Stimulated activated CD8-positive, alpha-beta memory T cell treated with anti-CD3 and anti-CD28 coated beads, Interleukin-7, amount 100 ng/mL, for 24 hours (primary cell): ENCODE data around the gene NEU3.
"Not testable (repeated sequence)": the region's sequence is repeated elsewhere in the genome, so short reads cannot be mapped to it uniquely, and the experiment has no call there.

ENCODE experiments used
- DNase-seq: peaks from one replicate; pipeline ENCODE4 v3.0.0-alpha.2; 2020; ENCODE audit warnings: low read depth

The NEU3 gene

DNA sequence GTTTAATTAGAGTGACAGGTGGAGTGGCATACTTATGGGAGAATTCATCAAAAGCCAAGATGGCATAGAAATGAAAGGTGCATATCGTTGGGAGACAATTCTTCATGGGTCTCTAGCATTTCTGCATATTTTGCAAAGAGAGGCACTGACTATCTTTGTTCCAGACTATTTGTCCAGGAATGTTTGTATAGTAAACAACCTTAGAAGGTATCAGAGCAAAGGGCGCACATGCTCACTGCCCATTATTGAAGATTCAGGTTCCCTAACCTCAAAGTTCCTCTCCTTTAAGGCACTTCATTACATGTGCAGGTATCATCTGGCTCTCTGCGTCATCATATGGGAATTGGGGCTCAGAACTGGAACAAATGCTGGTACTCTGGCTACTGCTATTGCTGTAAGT lies 4.7 kb upstream of the NEU3 start:
- no peak for DNase-seq

DNA sequence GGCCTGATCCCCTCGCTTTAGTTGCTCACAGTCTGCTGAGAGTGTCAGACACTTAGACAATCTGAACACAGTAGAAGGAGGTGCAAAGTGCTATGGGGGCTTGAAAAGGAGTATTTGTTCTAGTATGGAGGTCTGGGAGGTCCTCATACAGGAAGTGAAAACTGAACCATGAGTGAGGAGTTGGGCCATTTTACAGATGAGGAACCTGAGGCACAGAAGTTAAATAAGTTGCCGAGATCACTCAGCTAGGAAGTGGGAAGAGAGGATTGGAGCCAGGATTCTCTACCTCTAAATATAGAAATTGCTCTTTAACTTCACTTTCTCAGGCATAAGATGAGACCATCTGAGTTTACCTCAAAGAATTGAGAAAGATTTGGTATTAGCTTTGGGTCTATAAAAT lies 4.0 kb upstream of the NEU3 start:
- no peak for DNase-seq

DNA sequence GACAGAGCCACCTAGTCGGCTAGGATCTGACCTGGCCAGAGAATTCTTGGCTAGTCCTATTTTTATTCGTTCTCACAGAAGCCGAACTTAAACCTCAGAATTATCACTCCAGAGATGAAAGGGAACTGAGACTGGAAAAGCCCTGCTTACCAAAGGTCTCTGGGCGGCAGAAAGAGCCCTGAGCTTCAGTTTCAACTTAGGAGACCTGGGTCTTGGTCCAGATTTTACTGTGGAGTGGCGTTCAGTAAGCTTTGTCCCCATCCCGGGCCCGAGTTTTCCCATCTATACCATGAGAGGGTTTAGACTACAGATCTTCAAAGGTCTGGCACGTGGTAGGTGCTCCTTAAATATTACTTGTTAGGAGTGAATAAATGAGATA lies 516 bp downstream of the NEU3 start:
- no peak for DNase-seq

GRCh38 chr11:74990150-74990549 lies 1.4 kb downstream of the NEU3 start:
- DNase-seq, result not testable (repeated sequence)

GRCh38 chr11:74990941-74991340 lies 2.2 kb downstream of the NEU3 start:
- no peak for DNase-seq

DNA sequence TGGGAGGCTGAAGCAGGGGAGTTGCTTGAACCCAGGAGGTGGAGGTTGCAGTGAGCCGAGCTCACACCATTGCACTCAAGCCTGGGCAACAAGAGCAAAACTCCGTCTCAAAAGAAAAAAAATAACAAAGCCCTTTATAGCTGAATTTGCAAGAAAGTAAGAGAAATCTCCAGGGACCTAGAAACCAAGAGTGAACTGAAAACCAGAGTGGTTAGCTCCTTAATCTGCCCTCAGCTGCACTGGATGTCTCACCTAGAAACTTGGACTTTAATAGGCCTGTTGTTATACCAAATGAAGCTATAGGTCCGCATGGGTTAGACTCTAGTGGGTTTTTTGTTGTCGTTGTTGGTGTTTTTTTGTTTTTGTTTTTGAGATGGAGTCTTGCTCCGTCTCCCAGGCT lies 4.1 kb downstream of the NEU3 start:
- no peak for DNase-seq

DNA sequence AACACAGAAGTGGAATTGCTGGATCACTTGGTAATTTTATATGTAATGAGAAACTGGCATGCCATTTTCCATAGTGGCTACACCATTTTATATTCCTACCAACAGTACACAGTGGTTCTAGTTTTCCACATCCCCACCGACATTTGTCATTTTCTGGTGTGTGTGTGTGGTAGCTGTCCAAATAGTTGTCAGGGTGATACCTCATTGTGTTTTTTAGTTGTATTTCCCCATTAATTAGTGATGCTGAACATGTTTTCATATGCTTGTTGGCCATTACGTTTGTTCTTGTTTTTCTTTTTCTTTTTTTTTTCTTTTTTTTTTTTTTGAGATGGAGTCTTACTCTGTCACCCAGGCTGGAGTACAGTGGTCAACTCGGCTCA lies 12.2 kb downstream of the NEU3 start:
- no peak for DNase-seq

- no peak for DNase-seq
Measured at GRCh38 chr11:75001686-75002085, 13.0 kb downstream of the NEU3 start.

DNA sequence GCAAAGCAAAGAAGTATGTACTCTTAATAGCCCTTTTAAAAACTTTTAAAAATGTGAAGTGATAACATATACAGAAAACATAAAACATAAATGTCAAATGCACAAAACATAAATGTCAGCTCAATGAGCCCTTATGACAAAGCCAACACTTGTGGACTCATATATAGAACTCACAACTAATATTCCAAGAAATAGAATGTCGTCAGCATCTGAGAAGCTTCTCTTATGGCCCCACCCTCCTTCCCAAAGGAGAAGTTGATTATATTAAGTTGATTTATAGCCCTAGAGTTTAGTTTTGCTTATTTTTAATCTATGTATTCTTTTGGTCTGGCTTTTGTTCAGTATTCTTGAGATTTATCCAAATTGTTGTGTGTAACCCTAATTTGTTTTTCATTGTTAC lies 13.8 kb downstream of the NEU3 start:
- DNase-seq, result no peak

DNA sequence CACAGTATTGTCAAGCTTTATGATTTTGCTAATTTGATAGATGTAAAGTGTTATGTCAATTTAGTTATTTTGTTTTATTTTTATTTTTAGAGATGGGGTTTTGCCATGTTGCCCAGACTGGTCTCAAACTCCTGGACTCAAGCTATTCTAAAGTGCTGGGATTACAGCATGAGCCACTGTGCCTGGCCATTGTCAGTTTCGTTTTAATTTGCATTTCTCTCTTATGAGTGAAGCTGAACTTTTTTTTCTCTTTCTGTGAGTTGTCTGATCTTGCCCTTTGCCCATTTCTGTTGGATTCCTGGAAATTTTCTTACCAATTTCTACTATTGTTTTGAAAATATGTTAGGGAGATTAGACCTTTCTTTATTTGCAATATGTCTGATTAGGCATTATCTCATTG lies 15.5 kb downstream of the NEU3 start:
- DNase-seq, result no peak

GRCh38 chr11:75011357-75011756 lies 22.6 kb downstream of the NEU3 start:
- no peak for DNase-seq

- no peak for DNase-seq
Measured at GRCh38 chr11:75011872-75012271, 23.1 kb downstream of the NEU3 start.

DNA sequence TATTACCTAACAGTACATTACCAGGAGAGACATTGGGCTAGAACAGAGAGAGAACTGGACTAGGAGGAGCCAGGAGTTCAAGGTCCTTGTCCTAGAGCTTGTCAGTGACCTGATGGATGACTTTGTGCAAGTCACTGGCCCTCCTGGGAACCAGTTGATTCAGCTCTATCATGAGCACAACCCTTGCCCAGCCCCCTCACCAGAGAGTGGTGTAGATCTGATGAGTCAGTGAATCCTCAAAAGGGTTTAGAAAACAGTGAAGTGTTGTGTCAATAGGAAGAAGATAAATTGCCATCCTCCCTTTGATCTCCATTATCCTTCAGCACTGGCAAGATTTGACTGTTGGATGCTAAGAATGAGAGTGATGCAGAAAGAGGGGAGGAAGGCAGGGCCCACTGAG lies 24.3 kb downstream of the NEU3 start:
- DNase-seq, result no peak

- DNase-seq, result no peak
Measured at GRCh38 chr11:75014129-75014528, 25.4 kb downstream of the NEU3 start.

GRCh38 chr11:75019200-75019599 lies 30.5 kb downstream of the NEU3 start:
- not testable (repeated sequence) for DNase-seq

- not testable (repeated sequence) for DNase-seq
Measured at GRCh38 chr11:75020328-75020727, 31.6 kb downstream of the NEU3 start.

DNA sequence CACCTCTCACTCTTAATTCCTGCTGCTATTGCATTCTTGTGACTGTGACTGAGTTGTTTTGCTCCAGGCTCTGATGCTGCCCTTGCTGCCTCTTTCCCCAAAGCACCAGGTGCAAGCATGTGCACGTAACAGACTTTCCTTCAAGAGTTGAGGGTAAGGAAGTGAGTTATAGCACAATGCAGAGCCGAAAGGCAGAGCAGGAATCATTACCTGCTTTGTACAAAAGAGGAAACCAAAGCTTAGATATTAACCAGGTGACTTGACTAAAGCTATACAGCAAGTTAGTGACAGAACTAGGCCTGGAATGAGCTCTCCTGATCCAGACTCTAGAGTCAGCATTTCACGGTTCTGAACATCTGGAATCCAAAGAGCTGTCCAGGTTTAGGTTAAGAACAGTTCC lies 33.6 kb downstream of the NEU3 start:
- no peak for DNase-seq

GRCh38 chr11:75022759-75023396 lies 34.1 kb downstream of the NEU3 start:
- DNase-seq, result peak; percentile 56

DNA sequence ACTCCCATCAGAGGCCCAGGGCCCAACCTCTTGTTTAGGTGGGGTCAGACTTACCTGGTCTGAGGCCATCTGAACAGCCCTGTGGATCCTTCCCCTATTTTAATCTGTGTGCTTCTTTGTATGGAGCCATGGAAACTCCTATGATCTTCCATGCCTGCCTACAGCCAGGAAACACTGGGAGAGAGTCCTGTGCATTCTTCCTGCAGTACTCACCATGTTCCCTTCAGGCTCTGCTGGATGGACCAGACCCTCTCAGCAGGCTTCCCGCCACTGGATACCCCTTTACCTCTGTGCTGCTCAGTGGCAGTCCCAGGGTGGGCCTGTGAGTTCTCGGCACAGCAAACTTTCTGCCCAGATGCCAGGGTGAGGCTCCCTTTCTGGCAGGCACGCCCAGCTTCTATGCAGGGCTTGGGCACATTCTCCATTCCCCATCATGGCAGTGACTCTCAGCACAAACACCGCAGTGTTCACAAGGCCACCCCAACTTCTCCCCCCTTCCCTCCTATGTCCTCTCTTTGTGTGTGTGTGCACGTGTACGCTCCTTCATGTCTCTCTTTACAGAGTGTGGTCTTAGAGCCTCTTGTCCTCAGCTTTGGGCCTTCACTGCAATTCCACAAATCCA lies 34.8 kb downstream of the NEU3 start:
- DNase-seq, result no peak

- DNase-seq, result no peak
Measured at GRCh38 chr11:75024068-75024449, 35.3 kb downstream of the NEU3 start.

DNA sequence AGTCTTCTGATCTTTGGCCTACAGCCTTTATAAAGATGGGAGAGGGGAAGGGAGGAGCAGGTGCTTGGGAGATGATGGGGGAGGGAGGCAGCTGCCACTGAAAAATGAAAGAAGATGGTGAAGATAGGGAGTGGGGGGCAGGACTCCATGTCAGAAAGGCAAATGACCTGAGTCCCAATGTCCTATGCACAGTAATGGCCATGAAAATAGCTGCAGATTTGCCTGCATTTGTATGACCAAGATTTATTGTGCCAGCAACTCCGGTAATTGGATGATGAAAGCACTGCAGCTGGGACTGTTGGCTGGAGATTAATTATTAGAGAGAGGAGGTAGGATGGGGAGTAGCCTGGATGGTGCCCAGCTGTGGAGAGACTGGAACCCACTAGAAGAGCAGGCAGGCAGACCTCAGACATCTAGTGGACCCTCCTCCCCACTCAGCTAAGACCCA lies 36.1 kb downstream of the NEU3 start:
- no peak for DNase-seq

DNA sequence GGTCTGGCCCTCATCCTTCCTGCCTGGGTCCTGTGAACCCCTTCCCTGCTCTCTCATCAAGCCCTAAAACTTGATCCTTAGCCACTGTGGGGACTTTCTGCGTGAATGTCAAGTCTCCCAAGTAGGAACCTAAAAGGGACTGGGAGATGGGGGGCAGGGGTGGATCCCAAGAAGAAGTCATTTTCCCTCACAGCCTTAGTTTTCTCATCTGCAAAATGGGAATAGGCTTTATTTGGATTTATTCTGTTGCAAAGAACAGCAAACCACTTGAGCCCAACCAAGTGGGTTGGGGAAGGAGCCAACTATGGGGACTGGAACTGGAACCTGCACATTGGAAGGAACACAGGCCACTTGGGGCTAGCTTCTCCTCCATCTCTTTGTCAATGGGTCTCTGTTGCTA lies 36.8 kb downstream of the NEU3 start:
- no peak for DNase-seq

- no peak for DNase-seq
Measured at GRCh38 chr11:75028321-75028720, 39.6 kb downstream of the NEU3 start.

GRCh38 chr11:75028724-75029123 lies 40.0 kb downstream of the NEU3 start:
- DNase-seq, result no peak
